ENCODE measurements around the gene SLC25A36. TPM values are rescaled to one million over a fixed set of nuclear protein-coding genes. Genes with fewer than 3 reads are reported as not detected.

Gene SLC25A36
- total RNA-seq, 2 experiments from 2014 or later, result 42.3 to 62.3 TPM

GRCh38 chr3:140913728-140914127 lies 27.9 kb upstream of the SLC25A36 start:
- intact Hi-C loops (cut with DNase I, micrococcal nuclease), result no loop called here
- ATAC-seq (no peak), DNase-seq (no peak)
- ChIA-PET CTCF (no interaction called here), POLR2A (no interaction called here)
- H3K4me3 Mint-ChIP-seq, result no peak overlapping the region
- no peaks in the 10 kb centered on the region for H3K36me3 Mint-ChIP-seq (ENCODE audit: low read depth)
- H3K27me3 Mint-ChIP-seq, result peaks cover 8% of the 10 kb centered on the region
- no peaks in the 10 kb centered on the region for H3K9me3 Mint-ChIP-seq (ENCODE audit: low read depth)
- no peaks in the 10 kb centered on the region for H3K4me1 Mint-ChIP-seq
- no peak overlapping the region for H3K27ac Mint-ChIP-seq

DNA sequence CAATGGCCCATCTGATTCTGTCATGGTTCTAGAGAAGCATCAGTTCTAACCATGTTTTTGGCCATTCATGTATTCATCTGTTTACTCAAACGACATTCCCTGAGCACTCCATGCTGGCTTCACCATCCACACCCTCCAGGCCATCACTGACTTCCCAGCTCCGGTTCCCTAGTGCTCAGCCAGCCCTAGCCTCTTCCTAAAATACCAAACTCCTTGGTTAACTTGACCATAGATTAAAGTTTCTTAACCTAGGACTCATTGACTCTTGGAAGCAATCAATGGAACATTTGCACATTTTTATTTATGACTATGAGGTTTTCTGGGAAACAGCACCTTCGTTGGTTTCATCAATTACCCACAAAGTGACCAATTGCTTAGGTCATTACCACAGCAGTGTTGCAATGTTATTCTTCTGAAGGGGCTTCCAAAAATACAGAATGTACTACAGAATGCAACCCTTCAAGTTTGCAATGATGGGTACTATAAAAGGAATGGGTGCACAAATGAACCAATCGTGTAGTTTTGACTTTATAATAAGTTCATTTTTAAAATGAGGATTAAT lies 27.2 kb upstream of the SLC25A36 start:
- ATAC-seq, result no peak
- POLR2A ChIA-PET, result no interaction called here
- H3K27me3 Mint-ChIP-seq, result peaks cover 11% of the 10 kb centered on the region

DNA sequence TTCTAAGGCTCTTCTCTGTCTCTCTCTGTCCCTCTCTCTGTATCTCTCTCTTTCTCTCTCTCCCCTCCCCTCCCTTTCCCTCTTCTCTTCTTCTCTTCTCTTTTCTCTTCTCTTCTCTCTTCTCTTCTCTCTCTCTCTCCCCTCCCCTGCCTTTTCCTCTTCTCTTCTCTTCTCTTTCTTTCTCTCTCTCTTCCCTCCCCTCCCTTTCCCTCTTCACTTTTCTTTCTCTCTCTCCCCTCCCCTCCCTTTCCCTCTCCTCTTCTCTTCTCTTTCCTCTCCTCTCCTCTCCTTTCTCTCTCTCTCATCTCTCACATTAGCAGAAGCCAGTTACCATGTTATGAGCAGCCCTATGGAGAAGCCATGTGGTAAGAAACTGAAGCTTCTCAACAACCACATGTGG lies 25.0 kb upstream of the SLC25A36 start:
- no peaks in the 10 kb centered on the region for H3K4me1 Mint-ChIP-seq
- peaks cover 11% of the 10 kb centered on the region for H3K27me3 Mint-ChIP-seq
- DNase-seq (no peak), ATAC-seq (no peak)
- no peak overlapping the region for H3K4me3 Mint-ChIP-seq
- H3K9me3 Mint-ChIP-seq (ENCODE audit: low read depth), result no peaks in the 10 kb centered on the region
- CTCF ChIA-PET, result interaction anchor here (1.0 to 2.2 kb wide), 2 partner anchors 9 to 85 kb away, joined by 3 to 5 read pairs; no protein-coding TSS in a partner anchor
- no peaks in the 10 kb centered on the region for H3K36me3 Mint-ChIP-seq (ENCODE audit: low read depth)
- H3K27ac Mint-ChIP-seq, result no peak overlapping the region
- intact Hi-C loops (cut with DNase I, micrococcal nuclease), result no loop called here
- POLR2A ChIA-PET, result interaction anchor here (0.5 kb wide), 1 partner anchor 533 kb away, joined by 3 read pairs; no protein-coding TSS in a partner anchor

More for the DNA sequence above, 27.2 kb upstream of the SLC25A36 start:
- CTCF ChIA-PET, result no interaction called here
- intact Hi-C loops (cut with DNase I, micrococcal nuclease), result no loop called here
- H3K4me3 Mint-ChIP-seq, result no peak overlapping the region
- H3K4me1 Mint-ChIP-seq, result no peaks in the 10 kb centered on the region
- H3K9me3 Mint-ChIP-seq (ENCODE audit: low read depth), result no peaks in the 10 kb centered on the region
- H3K36me3 Mint-ChIP-seq (ENCODE audit: low read depth), result no peaks in the 10 kb centered on the region
- DNase-seq, result no peak
- no peak overlapping the region for H3K27ac Mint-ChIP-seq

GRCh38 chr3:140917772-140918171 lies 23.9 kb upstream of the SLC25A36 start:
- Mint-ChIP-seq H3K27ac (no peak overlapping the region), H3K4me3 (no peak overlapping the region), H3K27me3 (peaks cover 11% of the 10 kb centered on the region), H3K36me3 (ENCODE audit: low read depth) (no peaks in the 10 kb centered on the region), H3K9me3 (ENCODE audit: low read depth) (no peaks in the 10 kb centered on the region), H3K4me1 (no peaks in the 10 kb centered on the region)
- ChIA-PET POLR2A (no interaction called here), CTCF (interaction anchor here (2.2 kb wide), 1 partner anchor 8 kb away, joined by 5 read pairs; no protein-coding TSS in a partner anchor)
- ATAC-seq (no peak), DNase-seq (no peak)
- intact Hi-C loops (cut with DNase I, micrococcal nuclease), result no loop called here

DNA sequence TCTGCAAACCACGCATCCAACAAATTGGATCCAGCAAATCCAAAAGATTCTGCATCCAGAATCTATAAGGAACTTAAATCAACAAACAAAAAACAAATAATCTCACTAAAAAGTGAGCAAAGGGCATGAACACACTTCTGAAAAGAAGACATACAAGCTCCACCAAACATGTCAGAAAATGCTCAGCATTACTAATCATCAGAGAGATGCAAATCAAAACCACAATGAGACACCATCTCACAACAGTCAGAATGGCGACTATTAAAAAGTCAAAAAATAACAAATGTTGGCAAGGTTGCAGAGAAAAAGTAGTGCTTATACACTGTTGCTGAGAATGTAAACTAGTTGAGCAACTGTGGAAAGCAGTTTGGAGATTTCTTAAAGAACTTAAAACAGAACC lies 21.6 kb upstream of the SLC25A36 start:
- Mint-ChIP-seq H3K9me3 (ENCODE audit: low read depth) (no peaks in the 10 kb centered on the region), H3K27ac (no peak overlapping the region), H3K36me3 (ENCODE audit: low read depth) (no peaks in the 10 kb centered on the region), H3K4me3 (no peak overlapping the region), H3K27me3 (peaks cover 11% of the 10 kb centered on the region), H3K4me1 (no peaks in the 10 kb centered on the region)
- DNase-seq (no peak), ATAC-seq (no peak)
- ChIA-PET POLR2A (no interaction called here), CTCF (interaction anchor here (1.0 kb wide), 1 partner anchor 21 kb away, joined by 3 read pairs; no protein-coding TSS in a partner anchor)
- intact Hi-C loops (cut with DNase I, micrococcal nuclease), result no loop called here

DNA sequence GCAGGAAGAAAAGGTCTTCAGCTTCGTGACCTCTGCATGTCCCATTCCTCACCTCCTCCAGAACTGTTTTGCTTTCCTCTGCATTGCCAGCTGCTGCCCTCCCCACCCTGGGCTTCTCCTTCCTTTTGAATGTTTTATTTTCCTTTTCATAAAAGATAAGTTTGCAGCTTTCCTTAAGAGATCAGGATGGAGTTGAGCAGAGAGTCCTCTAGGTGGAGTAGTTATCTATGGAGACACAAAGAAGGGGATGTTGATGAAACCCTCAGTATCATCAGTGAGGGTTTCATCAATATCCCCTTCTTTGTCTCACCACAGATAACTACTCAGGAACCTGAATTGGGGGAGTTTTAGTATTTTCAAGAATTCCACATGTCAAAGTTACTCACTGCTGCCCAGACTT lies 19.0 kb upstream of the SLC25A36 start:
- H3K4me3 Mint-ChIP-seq, result no peak overlapping the region
- no peaks in the 10 kb centered on the region for H3K4me1 Mint-ChIP-seq
- H3K36me3 Mint-ChIP-seq (ENCODE audit: low read depth), result no peaks in the 10 kb centered on the region
- H3K27me3 Mint-ChIP-seq, result peaks cover 7% of the 10 kb centered on the region
- no peak for DNase-seq
- no peak overlapping the region for H3K27ac Mint-ChIP-seq
- intact Hi-C loops (cut with DNase I, micrococcal nuclease), result loop anchor here in 1 of 2 experiments (1.0 kb wide), 1 partner anchor 270 kb away; no protein-coding TSS in a partner anchor
- POLR2A ChIA-PET, result interaction anchor here (0.6 kb wide), 1 partner anchor 16 kb away, joined by 4 read pairs; no protein-coding TSS in a partner anchor
- CTCF ChIA-PET, result interaction anchor here (0.7 kb wide), 1 partner anchor 1684 kb away, joined by 3 read pairs; no protein-coding TSS in a partner anchor
- ATAC-seq, result peak; percentile 60
- H3K9me3 Mint-ChIP-seq (ENCODE audit: low read depth), result no peaks in the 10 kb centered on the region

GRCh38 chr3:140924097-140924873 lies 17.4 kb upstream of the SLC25A36 start:
- Mint-ChIP-seq H3K4me3 (no peak overlapping the region), H3K27me3 (peaks cover 4% of the 10 kb centered on the region), H3K27ac (no peak overlapping the region), H3K9me3 (ENCODE audit: low read depth) (no peaks in the 10 kb centered on the region), H3K4me1 (no peaks in the 10 kb centered on the region), H3K36me3 (ENCODE audit: low read depth) (no peaks in the 10 kb centered on the region)
- intact Hi-C loops (cut with DNase I, micrococcal nuclease), result no loop called here
- no peak for ATAC-seq
- CTCF ChIA-PET, result interaction anchor here (2.1 kb wide), 1 partner anchor 8 kb away, joined by 5 read pairs; no protein-coding TSS in a partner anchor
- DNase-seq, result no peak
- POLR2A ChIA-PET, result no interaction called here

DNA sequence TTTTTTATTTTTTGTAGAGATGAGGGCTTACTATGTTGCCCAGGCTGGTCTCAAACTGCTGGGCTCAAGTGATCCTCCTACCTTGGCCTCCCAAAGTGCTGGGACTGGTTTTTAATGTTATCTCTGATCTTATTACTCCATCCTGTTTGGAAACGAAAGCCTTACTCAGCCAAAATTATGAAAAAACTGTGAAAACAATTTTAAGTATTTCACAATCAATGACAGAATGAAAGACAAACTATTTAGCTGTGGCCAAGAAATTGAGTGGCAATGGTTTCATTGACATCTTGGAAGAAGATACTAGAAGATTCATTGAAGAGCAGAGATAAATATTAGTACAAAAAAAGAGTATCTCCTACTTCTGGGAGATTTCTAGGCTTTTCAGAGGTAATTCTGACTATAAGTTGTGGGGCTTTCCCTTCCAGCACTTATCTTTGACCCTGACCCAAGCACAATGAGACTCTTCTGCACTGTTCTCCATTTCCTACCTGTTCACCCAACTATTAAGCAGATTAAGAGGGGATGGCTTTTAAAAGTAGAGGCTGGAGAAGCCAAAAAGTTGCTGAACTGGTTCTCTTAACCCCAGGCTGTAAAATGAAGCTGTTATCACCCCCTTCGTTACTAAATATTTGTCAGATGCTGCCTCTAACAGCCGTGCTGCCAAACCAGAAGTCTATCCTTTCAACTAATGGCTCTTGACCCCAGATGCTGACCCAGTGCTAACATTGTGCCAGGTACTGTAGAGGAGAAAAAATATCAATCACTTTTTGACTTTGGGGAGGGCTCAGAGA lies 14.2 kb upstream of the SLC25A36 start:
- ChIA-PET POLR2A (no interaction called here), CTCF (interaction anchor here (0.7 kb wide), 1 partner anchor 1715 kb away, joined by 3 read pairs; no protein-coding TSS in a partner anchor)
- H3K4me3 Mint-ChIP-seq, result no peak overlapping the region
- H3K9me3 Mint-ChIP-seq (ENCODE audit: low read depth), result no peaks in the 10 kb centered on the region
- H3K4me1 Mint-ChIP-seq, result peaks cover 2% of the 10 kb centered on the region
- H3K27ac Mint-ChIP-seq, result no peak overlapping the region
- no peak for ATAC-seq
- peaks cover 18% of the 10 kb centered on the region for H3K27me3 Mint-ChIP-seq
- intact Hi-C loops (cut with DNase I, micrococcal nuclease), result no loop called here
- no peak for DNase-seq
- no peaks in the 10 kb centered on the region for H3K36me3 Mint-ChIP-seq (ENCODE audit: low read depth)

DNA sequence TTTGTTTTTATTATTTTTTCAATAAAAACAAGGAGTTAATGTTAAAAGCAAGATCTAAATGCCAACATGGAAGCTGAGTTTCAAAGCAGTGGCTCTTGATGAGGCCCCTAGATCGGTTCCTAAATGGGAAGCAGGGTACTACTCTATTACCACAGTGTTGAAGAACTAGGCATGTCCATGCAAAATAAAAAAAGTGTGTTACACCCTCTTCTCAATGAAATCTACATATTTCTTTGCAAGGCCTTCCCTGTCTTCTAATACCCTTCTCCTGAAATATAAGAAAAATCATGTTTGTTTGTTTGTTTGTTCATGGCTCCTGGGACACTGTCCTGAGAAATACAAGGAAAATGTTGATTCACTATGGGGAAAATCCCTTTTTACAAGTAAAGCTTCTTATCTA lies 12.2 kb upstream of the SLC25A36 start:
- no peak overlapping the region for H3K4me3 Mint-ChIP-seq
- H3K27ac Mint-ChIP-seq, result no peak overlapping the region
- no peaks in the 10 kb centered on the region for H3K9me3 Mint-ChIP-seq (ENCODE audit: low read depth)
- ATAC-seq (no peak), DNase-seq (no peak)
- H3K36me3 Mint-ChIP-seq (ENCODE audit: low read depth), result no peaks in the 10 kb centered on the region
- ChIA-PET CTCF (interaction anchor here (0.7 to 1.7 kb wide), 3 partner anchors 14 to 186 kb away, joined by 3 to 6 read pairs (median 3); no protein-coding TSS in a partner anchor), POLR2A (no interaction called here)
- H3K27me3 Mint-ChIP-seq, result peaks cover 18% of the 10 kb centered on the region
- peaks cover 2% of the 10 kb centered on the region for H3K4me1 Mint-ChIP-seq
- intact Hi-C loops (cut with DNase I, micrococcal nuclease), result no loop called here

DNA sequence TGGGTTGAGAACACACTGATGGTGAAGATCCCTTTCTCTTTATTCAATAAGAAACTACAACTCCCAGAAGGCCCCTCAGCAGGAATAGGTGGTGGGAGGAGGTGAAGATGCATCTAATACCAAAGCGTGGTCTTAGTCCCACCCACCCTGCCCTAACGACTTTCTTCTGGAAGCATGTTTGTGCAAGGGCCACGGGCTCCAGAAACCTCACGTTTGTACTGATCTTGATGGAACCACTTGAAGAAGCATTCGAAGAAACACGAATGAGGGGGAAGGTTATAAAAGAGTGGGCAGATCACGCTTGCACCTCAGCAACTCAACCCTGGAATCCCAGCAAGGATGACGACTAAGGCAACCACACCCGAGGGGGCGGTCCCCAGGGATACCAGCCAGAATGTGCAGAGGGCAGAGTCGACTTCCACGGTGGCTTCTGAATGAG lies 10.6 kb upstream of the SLC25A36 start:
- CTCF ChIA-PET, result no interaction called here
- no peak for DNase-seq
- Mint-ChIP-seq H3K4me1 (peaks cover 2% of the 10 kb centered on the region), H3K36me3 (ENCODE audit: low read depth) (no peaks in the 10 kb centered on the region), H3K27ac (no peak overlapping the region), H3K9me3 (ENCODE audit: low read depth) (no peaks in the 10 kb centered on the region), H3K4me3 (no peak overlapping the region), H3K27me3 (peaks cover 18% of the 10 kb centered on the region)
- ATAC-seq, result no peak
- intact Hi-C loops (cut with DNase I, micrococcal nuclease), result no loop called here
- POLR2A ChIA-PET, result no interaction called here

DNA sequence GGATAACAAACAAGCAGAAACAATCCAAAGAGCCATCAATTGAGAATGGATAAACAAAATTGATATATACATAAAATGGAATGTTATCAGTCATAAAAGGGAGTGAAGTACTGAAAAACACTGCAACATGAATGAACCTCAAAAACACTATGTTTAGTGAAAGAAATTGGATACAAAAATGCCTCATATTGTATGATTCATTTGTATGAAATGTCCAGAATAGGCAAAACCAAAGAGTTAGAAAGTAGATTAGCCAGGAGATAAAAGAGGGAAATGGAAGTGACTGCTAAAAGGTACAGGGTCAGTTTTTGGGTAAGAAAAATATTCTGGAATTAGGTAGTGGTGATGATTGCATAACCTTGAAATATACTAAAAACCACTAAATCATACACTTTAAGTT lies 9.8 kb upstream of the SLC25A36 start:
- POLR2A ChIA-PET, result no interaction called here
- CTCF ChIA-PET, result interaction anchor here (1.5 kb wide), 1 partner anchor 79 kb away, joined by 3 read pairs; no protein-coding TSS in a partner anchor
- Mint-ChIP-seq H3K27ac (no peak overlapping the region), H3K4me3 (no peak overlapping the region), H3K4me1 (peaks cover 2% of the 10 kb centered on the region), H3K27me3 (peaks cover 18% of the 10 kb centered on the region), H3K36me3 (ENCODE audit: low read depth) (no peaks in the 10 kb centered on the region), H3K9me3 (ENCODE audit: low read depth) (no peaks in the 10 kb centered on the region)
- intact Hi-C loops (cut with DNase I, micrococcal nuclease), result no loop called here
- ATAC-seq, result no peak
- no peak for DNase-seq
